GM19467 (cell line): Measurements from ENCODE around the gene MGP.

ENCODE experiments used
- ATAC-seq: cut with Tn5 transposase; IDR thresholded peaks from one replicate; pipeline ENCODE4 v1.9.1; 2021; ENCODE audit warnings: mild to moderate bottlenecking, moderate library complexity; ENCODE audit not compliant: unreplicated experiment

Gene MGP

DNA sequence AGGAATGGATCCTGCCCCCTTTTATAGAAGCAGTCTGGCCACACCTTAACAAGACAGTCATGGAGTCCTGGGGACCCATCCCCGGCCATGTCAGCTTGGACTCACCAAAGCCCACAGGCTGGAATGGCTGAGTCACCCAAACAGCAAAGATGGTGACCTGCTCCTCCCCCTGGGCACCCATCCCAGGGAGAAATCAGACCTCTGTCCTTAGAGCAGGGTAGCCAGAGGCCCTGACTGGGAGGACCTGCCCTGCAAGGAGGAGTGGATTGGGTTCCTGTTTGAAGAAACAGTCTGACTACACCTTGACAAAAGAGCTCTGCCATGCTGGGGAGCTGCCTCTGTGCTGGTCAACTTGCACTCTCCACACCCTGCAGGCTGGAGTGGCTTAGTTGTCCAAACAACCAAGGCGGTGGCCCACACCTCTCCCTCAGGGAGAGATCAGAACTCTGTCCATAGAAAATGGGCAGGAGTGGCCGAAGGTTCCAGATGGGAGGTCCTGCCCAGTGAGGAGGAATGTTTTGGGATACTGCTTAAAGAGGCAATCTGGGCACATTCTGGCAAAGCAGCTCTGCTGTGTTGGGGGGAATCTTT lies 16.6 kb downstream of the MGP start:
- no peak for ATAC-seq

DNA sequence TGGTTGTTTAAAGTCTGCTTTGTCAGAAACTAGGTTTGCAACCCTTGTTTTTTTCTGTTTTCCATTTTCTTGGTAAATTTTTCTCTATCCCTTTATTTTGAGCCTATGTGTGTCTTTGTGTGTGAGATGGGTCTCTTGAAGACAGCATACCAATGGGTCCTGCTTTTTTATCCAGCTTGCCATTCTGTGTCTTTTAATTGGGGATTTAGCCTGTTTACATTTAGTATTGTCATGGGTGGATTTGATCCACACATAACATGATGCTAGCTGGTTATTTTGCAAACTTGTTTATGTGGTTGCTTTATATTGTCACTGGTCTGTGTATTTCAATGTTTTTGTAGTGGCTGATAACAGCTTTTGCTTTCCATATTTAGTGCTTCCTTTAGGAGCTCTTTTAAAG lies 25.2 kb downstream of the MGP start:
- no peak for ATAC-seq

DNA sequence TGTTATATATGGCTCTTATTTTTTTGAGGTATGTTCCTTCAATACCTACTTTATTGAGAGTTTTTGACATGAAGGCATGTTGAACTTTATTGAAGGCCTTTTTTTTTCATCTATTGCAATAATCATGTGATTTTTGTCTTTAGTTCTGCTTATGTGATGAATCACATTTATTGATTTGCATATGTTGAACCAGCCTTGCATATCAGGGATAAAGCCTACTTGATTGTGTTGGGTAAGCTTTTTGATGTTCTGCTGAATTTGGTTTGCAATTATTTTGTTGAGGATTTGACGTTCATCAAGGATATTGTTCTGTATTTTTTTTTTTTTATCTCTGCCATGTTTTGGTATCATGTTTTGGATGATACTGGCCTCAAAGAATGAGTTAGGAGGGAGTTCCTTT lies 27.1 kb downstream of the MGP start:
- no peak for ATAC-seq

DNA sequence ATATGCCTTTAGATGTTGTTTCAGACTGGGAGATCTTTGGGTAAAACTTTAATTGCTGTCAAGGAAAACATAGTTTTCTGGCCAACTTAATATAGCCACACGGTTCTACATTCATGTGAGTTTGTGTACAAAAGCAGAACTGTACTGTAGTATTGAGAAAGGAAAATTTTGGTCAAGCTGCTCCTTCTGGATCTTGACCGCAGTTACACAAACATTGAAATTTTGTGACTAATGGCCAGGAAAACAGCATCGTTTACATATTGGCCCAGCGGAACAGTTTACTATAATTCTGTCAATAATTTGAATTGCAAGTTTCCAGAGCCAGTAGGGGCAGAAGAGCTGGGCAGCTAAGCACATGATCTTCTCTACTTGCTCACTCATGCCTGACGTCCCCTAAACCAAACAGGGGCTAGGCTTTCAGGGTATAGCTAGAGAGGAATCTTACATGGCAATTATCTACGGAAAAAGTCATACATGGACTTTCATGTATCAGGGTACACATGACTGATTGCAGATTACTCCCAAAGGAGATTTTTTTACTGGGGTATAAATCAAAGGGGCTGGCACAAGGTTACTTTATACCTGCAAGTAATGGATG lies 31.0 kb downstream of the MGP start:
- ATAC-seq = no peak

DNA sequence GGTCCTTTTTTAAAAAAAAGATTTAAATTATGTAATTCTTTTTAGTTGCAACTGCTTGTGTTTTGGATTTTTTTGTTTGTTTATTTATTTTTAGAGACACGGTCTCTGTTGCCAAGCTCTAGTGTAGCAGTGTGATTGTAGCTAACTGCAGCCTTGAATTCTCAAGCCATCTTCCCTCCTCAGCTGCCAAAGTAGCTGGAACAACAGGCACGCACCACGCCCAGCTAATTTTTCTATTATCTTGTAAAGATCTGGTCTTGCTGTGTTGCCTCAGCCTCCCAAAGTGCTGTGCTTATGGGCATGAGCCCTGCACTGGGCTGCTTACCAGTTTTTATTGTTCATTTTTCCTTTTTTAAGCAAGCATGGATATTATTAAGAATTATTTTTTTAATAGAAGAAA lies 31.7 kb downstream of the MGP start:
- ATAC-seq = no peak

DNA sequence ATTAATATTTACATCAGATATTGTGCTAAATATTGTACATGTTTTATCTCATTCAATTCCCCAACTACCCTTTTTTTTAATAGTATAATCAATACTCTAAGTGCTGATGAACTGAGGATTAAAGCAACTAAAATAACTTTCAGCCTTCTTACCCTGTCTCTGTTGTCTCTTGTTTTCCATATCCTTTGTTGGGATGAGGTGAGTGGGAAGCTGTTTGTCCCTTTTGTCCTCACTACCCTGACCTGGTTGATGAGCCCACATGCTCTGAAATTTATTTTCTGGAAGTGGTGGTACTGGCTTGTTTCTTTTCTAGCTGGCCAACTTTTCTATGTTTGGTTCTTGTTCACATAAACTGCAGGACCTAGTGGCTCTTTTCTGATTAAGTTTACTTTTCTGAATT lies 32.8 kb downstream of the MGP start:
- ATAC-seq = no peak

DNA sequence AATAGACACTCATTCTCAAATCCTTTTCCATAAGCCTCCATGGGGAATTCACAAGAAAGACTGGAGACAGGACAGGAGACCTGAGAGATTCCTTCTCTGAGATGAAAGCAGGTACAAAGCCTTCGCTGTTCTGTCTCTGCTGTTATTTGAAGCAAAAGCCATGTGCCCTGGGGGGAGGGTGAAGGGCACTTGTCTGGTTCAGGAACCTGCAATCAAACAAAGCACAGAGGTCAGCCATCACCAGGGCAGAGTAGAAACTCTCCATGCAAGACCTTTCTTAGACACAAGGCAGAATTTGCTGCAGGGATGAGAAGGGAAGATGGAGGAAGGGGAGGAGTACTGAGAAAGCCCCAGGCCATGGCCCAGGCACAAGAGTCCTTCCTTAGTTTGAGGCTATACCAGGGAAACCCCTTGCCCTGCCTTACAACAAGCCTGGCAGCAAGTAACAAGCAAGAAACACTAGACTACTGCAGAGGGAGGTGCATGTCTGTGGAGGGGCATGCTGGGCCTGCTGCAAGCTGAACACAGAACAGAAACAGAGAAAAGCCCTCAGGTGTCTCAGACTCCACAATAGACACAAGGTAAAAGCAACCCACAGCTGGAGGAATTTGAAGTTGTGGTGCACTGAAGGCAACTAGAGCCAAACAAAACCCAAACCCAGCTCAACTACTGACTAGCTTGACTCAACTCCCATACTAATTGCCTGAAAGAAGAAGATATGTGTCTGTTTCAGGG lies 34.6 kb downstream of the MGP start:
- ATAC-seq = peak; percentile 66

DNA sequence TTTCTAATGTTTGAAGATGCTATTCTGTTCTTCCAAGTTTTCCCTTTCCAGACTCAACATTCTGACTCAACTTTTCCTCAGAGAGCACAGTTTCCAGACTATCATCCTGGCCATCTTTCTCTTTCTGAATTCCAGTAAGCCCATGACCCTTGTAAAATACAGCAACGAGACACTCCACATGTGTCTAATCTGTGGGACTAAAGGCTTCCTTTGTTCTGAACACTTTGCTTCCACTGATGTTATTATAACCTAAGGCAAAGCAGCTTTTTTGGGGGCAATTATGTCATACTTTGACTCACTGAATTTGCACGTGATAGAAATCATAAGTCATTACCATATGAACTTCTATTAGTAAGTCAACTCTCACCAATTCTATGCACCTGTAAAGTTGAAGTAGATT lies 36.0 kb downstream of the MGP start:
- no peak for ATAC-seq

DNA sequence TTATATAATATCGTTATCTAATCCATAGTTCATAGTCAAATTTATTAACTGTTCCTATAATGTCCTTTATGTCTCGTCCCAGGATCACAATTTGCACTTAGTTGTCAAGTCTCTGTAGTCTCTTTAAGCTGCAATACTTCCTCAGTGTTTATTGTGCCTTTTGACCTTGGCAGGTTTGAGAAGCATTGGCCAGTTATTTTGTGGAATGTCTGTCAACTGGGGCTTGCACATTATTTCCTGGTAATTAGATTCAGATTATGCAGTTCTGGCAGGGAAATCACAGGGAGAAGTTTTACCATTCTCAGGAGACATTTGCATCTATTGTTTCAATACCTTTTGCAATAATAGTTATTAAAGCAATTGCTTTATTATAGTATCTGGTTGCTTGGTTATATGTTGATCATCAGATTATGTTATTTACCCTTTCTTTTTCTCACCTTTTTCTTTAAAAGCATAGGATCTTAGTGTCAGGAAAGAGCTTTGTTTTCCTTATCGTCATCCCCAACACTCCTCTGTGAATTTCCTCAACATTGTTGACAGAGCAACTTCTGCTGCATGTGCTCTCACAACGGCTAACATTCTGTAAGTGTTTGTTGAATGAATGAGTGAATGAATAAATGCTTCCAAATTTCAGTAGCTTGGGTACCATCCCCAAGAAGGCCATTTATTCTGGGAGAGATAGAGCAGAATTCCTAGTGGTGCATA lies 38.6 kb downstream of the MGP start:
- no peak for ATAC-seq

DNA sequence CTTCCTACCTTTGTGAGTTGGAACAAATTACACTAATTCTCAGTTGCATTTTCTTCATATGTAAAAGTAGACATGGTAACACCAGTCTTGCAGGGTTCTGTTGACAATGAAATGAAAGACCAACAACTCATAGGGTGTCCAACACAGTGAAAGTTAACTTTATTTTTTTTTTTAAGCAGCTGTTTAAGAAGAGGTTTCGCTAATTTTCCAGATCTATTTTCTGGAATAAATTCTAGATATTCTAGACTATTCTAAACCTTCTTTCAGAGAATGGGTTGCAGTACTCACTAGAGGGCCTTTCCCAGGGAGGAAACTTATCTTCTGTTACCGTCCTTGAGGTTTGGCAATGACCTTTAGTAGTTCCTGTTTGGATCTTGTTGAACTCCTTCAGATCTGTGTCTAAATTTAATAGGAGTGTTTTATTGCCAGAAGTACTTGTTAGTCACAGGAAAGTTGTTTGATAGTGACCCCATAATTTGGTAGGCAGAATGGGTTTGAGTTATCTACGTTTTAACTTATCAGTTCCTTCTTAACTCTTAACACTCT lies 39.5 kb downstream of the MGP start:
- ATAC-seq = no peak

DNA sequence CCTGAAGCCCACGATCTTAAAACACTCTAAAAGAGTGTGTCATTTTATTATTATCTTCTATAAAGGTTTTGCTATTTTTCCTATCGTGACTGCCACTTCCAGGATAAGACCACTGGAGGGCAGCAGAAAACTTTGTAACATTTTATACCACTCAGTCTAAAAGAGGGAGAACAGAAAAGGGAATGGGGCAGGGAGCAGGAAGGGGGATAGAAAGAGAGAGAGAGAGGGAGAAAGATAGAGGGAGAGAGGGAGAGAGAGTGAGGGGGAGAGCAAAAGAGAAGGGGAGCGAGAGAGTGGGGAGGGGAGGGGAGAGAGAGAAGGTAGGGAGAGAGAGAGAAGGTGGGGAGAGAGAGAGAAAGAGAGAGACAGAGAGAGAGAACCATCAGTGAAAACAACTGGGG lies 40.3 kb downstream of the MGP start:
- ATAC-seq = no peak

DNA sequence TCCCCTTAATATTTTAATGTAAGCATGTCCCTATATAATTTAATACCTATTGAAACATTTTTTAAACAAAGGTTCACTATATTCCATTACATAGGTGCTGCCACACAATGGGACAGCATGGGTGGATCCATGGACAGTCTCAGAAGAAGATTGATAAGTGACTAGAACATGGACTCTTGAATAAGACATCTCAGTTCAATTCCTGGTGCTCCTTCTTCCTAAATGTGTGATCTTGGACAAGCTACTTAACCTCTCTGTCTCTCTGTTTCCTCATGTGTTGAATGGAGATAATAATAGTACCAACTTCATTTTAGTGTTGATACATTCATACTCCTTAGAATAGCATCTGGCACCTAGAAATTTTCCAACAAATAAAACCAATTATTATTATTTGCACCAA lies 41.3 kb downstream of the MGP start:
- no peak for ATAC-seq

DNA sequence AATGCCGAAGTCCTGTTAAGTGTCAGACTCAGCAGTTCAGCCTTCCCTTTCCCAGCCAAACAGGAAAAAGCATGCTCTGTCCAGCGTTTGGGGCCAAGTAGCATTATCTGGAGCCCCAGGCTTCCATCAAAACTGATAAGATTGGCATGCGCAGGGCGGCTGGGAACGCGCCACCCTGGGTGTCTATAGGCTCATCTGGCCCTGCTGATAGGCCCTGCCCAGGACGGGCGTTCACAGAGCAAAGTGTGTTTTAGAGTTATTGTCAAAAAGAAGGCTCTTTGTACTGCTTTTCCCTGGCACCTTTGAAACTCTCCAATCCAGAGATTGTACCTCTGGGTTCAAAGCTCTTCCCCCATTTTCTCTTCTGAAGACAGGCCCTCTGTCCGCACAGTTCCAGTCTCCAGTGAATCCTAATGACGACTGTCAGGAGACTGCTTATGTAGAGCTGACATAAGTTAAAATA lies 42.2 kb downstream of the MGP start, which contains the start of gene ART4:
ART4 (minus strand) TSS at position 102 of the 463 bp plus-strand sequence. CDS start 413 bp downstream, outside the sequence.
- no peak for ATAC-seq

DNA sequence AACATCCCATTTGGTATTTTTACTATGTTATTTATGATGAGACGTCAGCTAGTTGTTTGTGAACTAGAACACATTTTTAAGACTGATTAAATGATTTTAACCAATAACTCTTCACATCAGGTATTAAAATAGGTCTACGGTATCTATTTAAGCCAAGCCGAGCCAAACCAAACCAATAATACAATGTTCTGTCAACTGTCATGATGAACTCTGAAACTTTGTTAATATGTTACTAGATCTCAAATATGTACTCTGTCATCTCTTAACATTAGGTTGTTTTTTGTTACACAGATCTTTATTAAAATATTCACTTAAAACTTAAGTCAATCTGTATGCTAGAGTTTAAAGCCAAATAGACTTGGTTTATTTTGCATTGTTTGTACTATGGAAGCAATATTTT lies 43.3 kb downstream of the MGP start:
- ATAC-seq = no peak

DNA sequence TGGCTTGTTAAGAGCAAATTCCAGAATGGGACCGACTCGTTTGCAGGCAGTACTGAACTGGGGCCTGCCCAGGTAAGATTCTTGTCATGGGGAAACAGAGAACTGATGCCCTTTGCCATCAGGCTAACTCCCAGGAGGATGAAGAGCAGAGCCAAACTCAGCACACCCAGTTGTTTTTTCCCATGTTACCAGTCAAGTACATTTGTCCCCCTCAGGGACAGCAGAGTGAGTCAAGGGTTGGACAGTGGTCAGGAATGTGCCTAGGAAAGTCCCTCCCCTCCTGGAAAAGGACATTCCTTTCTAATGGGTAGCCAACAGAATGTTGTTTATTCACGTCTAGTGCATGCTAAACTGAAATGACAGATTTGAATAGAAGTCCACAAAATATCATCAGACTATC lies 43.9 kb downstream of the MGP start:
- no peak for ATAC-seq

DNA sequence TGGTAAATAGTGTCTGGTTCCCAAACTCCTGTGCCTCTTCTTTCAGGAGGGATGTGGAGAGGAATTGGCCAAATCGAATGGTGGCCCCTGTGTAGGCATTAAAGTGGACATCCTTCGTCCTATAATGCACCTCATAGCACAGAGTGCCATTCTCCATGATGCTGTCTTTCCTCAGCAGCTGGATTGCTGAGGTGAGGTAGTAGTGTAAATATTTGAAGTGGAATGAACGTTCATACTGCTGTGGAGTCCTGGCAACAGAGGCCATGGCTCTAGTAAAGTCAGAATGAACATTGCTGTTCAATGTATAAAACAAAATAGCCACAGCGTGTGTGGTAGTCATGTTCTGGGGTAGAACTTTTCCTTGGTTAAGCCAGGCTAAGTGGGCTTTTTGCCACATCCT lies 45.0 kb downstream of the MGP start:
- no peak for ATAC-seq

DNA sequence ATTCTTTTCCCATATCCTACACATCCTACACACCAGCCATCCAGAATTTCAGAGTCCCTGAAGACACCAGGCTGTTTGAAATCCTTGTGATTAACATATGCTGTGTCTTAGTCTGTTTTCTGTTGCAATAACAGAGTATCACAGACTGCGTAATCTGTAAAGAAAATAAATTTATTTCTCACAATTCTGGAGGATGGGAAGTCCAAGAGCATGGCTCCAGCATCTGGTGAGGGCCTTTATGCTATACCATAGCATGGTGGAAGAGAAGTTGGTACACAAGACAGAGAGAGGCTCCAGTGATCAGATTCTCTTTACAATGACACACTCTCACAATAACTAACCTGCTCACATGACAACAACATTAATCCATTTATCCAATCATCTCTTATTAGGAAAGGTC lies 46.4 kb downstream of the MGP start:
- no peak for ATAC-seq

DNA sequence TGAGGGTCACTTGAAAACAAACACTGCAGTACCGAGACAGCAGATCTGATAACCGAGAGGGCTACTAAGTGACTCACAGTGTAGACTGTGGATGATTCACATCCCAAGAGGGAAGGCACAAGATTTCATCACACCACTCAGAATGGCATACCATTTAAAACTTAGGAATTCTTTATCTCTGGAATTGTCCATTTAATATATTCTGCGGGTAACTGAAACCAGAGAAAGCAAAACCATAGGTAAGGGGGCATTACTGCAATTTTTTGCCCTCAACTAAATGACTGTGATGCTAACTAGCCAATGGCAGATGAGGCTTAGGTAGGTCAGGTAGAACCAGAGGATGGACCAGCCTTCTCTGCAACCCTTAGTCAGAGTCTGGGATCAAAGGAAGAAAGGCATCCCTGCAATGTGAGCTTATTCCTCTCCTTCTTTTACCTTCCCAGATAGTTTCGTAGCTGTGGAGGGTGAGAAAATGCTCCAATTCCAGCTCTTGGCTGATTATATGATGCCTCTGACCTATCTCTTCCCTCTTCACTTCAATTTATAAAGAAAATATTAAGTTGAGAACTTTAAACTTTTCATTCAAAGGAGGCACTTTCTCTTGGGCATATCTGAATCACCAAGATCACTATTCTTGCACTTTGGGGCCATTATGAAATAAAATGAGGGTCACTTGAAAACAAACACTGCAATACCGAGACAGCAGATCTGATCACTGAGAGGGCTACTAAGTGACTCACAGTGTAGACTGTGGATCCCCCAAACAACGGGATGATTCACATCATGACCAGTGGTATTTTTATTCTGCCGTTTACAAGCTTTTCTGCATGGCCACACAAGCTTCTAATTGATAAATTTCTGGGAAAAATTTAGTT lies 49.1 kb downstream of the MGP start:
- ATAC-seq = no peak

DNA sequence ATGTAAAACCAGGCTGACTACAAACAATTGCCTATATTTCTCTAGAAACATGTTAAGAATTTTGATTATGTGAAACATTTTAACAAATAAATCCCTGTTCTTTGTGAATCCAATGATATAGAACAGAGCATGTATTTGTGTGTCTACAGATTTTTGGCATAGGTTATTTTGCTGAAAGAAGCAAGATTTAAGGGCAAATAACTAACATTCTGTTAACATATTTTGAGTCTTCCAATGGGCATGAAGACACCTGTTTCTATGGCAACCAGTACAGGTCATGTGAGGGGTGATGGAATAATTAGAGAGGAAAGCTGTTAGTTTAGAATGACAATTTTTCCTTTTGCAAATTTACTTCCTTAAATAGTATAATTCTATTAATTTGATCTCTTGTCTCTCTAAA lies 51.1 kb downstream of the MGP start:
- ATAC-seq = no peak

DNA sequence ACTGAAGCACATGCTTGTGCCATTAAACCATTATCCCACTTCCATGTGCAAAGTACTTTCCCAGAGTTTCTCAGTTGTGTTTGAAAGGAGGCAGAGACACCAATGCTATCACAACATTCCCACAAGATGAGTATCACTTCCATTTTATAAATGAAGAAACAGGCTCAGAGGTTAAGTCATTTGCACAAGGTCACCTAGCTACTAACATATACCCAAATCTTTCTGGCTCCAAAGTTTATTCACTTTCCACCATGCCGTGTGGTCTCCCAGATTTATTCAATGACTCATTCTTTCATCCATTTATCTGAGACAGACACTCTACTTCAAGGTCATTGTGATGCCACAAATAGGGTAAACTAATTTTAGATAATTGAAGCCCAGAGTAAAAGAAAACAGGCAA lies 51.7 kb downstream of the MGP start:
- ATAC-seq = no peak

DNA sequence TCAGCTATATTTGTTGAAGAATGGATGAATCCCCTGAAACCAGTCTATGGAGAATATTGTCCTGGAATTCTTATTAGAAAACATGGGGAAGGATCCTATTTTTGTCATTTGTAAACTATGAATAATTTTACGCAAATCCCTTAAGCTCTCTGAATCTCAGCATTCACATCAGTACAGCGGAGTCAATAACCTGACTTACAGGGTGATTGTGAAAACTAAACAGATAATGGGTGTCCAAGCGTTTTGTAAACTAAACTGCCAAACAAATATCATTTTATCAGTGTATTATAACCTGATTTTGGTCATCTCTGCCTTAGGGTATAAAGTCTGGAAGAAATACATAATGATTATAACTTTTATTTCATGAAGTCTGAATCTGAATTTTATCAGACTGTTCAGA lies 52.3 kb downstream of the MGP start:
- ATAC-seq = no peak
